HS-27A (cell line): ENCODE results near the gene MDGA2.

Source experiments
- DNase-seq: peaks from one replicate; pipeline ENCODE4 v3.0.0-alpha.2; 2012; ENCODE audit warnings: low read depth, missing footprints

The MDGA2 gene

GRCh38 chr14:47485421-47485820, 190.0 kb downstream of the MDGA2 start:
- no peak for DNase-seq

- no peak for DNase-seq
Observed at GRCh38 chr14:47483449-47483848, 192.0 kb downstream of the MDGA2 start.

- DNase-seq: no peak
Observed at GRCh38 chr14:47471075-47471474, 204.3 kb downstream of the MDGA2 start.

GRCh38 chr14:47466916-47467315, 208.5 kb downstream of the MDGA2 start:
- no peak for DNase-seq

- DNase-seq: no peak
Observed at GRCh38 chr14:47454025-47454424, 221.4 kb downstream of the MDGA2 start.

GRCh38 chr14:47447076-47447475, 228.3 kb downstream of the MDGA2 start:
- DNase-seq: no peak

- no peak for DNase-seq
Observed at GRCh38 chr14:47442211-47442610, 233.2 kb downstream of the MDGA2 start.

GRCh38 chr14:47439953-47440352, 235.5 kb downstream of the MDGA2 start:
- no peak for DNase-seq

GRCh38 chr14:47438650-47439140, 236.7 kb downstream of the MDGA2 start:
- DNase-seq: no peak

- DNase-seq: no peak
Observed at GRCh38 chr14:47435331-47435965, 240.0 kb downstream of the MDGA2 start.

GRCh38 chr14:47427629-47428028, 247.8 kb downstream of the MDGA2 start:
- no peak for DNase-seq

- DNase-seq: no peak
Observed at GRCh38 chr14:47425302-47425701, 250.1 kb downstream of the MDGA2 start.

- DNase-seq: no peak
Observed at GRCh38 chr14:47422191-47422590, 253.2 kb downstream of the MDGA2 start.

- no peak for DNase-seq
Observed at GRCh38 chr14:47411523-47411922, 263.9 kb downstream of the MDGA2 start.

GRCh38 chr14:47392326-47392725, 283.1 kb downstream of the MDGA2 start:
- DNase-seq: no peak

- DNase-seq: no peak
Observed at GRCh38 chr14:47390831-47391504, 284.4 kb downstream of the MDGA2 start.

- DNase-seq: no peak
Observed at GRCh38 chr14:47389535-47389934, 285.9 kb downstream of the MDGA2 start.

- no peak for DNase-seq
Observed at GRCh38 chr14:47366006-47366405, 309.4 kb downstream of the MDGA2 start.

- DNase-seq: no peak
Observed at GRCh38 chr14:47365233-47365632, 310.2 kb downstream of the MDGA2 start.

- DNase-seq: no peak
Observed at GRCh38 chr14:47353186-47353585, 322.2 kb downstream of the MDGA2 start.

GRCh38 chr14:47346849-47347248, 328.6 kb downstream of the MDGA2 start:
- DNase-seq: no peak

GRCh38 chr14:47345016-47345415, 330.4 kb downstream of the MDGA2 start:
- no peak for DNase-seq

- no peak for DNase-seq
Observed at GRCh38 chr14:47332939-47333338, 342.5 kb downstream of the MDGA2 start.

- no peak for DNase-seq
Observed at GRCh38 chr14:47332106-47332505, 343.3 kb downstream of the MDGA2 start.
